ENCODE results near the gene C1orf198.

GRCh38 chr1:230849451-230850224 is 18.7 kb downstream of the C1orf198 start:
- TF ChIP-seq CTCF (IDR thresholded peaks at IDR 0.05) (no peak), POLR2A (IDR thresholded peaks at IDR 0.05) (no peak)
